ENCODE results near the gene GPI.

DNA sequence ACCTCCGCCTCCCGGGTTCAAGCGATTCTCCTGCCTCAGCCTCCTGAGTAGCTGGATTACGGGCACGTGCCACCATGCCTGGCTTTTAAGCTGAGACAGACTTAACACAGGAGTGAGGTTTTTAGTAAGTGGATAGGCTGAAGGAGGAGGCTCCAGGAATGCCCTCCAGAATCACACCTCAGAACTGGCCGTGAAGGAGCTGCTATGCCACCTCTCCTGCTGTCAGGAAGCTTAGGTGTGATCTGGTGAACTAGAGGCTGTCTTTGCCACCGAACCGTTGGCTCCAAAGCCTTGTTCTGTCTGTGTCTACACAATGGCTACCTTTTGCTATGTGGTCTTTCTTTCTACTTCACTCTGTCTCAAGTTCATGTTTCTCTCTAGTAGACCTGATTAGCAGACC, 43.4 kb downstream of the GPI start:
- TF ChIP-seq TARDBP (IDR thresholded peaks at IDR 0.05): no peak
- no peak for TF ChIP-seq SP1 (IDR thresholded peaks at IDR 0.05)
